ENCODE measurements around the gene CDK8.
"Not testable (repeated sequence)": the region's sequence is repeated elsewhere in the genome, so short reads cannot be mapped to it uniquely, and the experiment has no call there.

The CDK8 gene

DNA sequence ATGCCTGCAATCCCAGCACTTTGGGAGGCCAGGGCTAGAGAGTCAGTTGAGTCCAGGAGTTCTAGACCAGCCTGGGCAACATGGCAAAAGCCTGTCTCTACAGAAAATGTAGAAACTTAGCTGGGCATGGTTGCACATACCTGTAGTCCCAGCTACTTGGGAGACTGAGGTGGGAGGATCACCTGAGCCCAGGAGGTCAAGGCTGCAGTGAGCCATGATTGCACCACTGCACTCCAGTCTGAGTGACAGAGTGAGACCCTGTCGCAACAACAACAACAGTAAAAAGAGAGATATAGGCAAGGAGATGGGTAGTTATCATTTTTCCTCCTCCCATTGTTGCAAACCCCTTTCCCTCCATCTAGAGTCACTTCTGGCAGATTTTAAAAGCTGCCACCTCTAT is 62.2 kb downstream of the CDK8 start:
- DNase-seq (ENCODE audit: low read depth), result not testable (repeated sequence)

- no peak for DNase-seq (ENCODE audit: low read depth)
These were observed 66.8 kb downstream of the CDK8 start for GRCh38 chr13:26320766-26321165.

- DNase-seq (ENCODE audit: low read depth), result no peak
These were observed 69.2 kb downstream of the CDK8 start for GRCh38 chr13:26323127-26323526.

DNA sequence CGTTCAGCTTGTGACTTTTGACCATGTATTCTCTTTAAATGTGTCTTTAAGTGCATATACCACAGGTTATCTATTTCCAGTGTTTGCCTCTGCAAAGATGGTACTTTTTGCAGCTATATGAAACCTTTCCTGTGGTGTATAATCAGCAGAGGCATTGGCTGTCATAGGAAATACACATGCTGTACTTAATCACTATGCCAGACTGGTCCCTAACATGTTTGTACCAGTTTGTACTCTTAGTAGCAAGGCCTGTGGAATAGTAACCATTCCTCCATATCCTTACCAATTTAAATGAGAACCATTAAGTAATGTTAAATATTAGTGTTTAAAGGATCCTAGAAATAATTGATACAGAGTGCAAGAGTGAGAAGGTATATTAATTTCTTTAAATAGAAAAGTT is 69.8 kb downstream of the CDK8 start:
- no peak for DNase-seq (ENCODE audit: low read depth)

GRCh38 chr13:26324294-26324693 is 70.4 kb downstream of the CDK8 start:
- no peak for DNase-seq (ENCODE audit: low read depth)

DNA sequence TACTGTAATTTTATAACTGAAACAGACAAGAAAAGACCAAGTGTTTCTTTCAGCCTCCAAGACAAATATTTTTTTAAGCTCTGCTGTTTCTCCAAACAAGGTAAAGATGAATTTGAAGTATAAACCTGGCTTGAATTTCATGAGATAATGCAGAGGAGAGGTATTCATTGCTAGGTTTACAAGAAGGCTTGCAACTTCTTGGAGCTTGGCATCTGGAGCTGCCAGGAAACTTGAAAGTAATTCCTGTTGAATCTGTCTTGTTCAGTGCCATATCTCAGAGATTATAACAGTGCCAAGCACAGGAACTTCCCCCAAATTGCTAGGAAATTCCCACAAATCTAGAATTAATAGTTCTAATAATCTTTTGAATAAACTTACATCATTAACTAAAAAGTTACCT is 70.9 kb downstream of the CDK8 start:
- no peak for DNase-seq (ENCODE audit: low read depth)

DNA sequence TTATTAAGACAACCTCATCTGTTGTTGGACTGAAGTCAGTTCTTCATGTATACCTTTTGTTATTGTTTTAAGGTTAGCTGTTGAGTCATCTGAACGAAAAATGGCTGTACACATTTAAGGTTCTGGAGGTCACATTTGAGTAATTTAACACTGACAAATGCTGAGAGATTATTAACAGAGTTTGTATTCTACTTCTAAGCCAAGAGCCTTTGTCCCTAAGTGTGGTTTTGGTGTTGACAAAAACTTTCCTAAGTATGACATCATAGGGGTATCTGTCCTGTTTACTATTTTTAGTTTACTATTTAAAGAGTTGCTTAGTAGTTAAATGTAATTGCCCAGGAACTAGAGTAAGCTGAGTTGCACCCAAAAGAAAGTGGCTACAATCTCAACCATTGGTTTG is 71.9 kb downstream of the CDK8 start:
- no peak for DNase-seq (ENCODE audit: low read depth)

DNA sequence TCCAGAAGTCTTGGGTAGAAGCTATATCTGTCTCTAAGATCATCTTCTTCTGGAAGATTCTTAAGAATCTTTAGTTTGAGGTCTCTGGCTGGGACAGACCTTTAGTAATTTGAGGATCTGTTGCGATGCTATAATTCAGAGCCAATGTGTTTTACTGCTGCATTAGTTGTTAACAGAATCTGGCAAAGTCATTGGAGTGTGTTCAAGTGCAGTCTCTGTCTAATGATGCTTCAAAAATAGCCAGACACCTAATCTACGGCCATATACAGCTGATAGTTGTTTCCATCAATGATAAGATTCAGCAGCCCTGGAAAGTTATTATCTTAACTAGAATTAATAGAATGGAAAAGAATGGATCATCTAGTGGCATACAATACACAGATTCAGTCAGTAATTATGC is 72.6 kb downstream of the CDK8 start:
- no peak for DNase-seq (ENCODE audit: low read depth)

GRCh38 chr13:26327940-26328725 is 74.2 kb downstream of the CDK8 start:
- no peak for DNase-seq (ENCODE audit: low read depth)

- no peak for DNase-seq (ENCODE audit: low read depth)
These were observed 81.2 kb downstream of the CDK8 start for GRCh38 chr13:26335158-26335557.

GRCh38 chr13:26340807-26341206 is 86.9 kb downstream of the CDK8 start:
- DNase-seq (ENCODE audit: low read depth), result no peak

- DNase-seq (ENCODE audit: low read depth), result no peak
These were observed 89.0 kb downstream of the CDK8 start for GRCh38 chr13:26342898-26343297.

GRCh38 chr13:26343816-26344215 is 89.9 kb downstream of the CDK8 start:
- no peak for DNase-seq (ENCODE audit: low read depth)

DNA sequence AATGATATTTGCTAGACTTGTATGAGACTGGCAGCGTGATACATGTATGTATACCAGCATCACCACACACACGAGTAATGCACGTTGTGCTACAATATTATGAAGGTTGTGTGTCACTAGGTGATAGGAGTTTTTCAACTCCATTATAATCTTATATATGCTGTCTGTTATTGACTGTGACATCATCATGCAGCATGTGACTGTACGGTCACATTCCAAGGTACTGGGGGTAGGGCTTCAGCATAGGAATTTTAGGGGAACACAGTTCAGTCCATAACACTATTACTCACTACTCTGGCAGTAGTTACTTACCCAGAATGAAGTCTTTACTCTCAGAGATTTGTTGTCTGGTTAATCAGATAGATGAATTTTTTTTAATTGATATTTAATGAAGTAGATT is 91.1 kb downstream of the CDK8 start:
- no peak for DNase-seq (ENCODE audit: low read depth)

- no peak for DNase-seq (ENCODE audit: low read depth)
These were observed 95.0 kb downstream of the CDK8 start for GRCh38 chr13:26348966-26349365.

- no peak for DNase-seq (ENCODE audit: low read depth)
These were observed 108.3 kb downstream of the CDK8 start for GRCh38 chr13:26362261-26362660.

GRCh38 chr13:26370553-26370952 is 116.6 kb downstream of the CDK8 start:
- no peak for DNase-seq (ENCODE audit: low read depth)

DNA sequence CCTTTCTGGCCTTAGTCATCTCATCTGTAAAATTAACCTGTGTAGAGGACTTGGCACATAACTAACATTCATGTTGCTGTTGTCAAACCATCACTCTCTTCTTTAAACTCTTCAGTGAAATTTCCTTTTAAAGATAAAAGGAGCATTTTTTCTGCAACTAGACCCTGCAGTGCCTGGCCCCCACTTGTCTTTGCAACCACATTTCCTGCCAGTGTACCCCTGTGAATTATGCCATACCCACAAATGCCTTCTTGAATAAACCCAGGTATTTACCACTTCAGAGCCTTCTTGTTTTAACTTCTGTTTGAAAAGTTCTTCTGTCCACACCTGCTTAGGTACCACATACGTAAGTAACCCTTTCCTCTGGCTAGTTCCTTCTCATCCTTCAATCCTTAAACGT is 118.8 kb downstream of the CDK8 start:
- DNase-seq (ENCODE audit: low read depth), result no peak

- no peak for DNase-seq (ENCODE audit: low read depth)
These were observed 122.5 kb downstream of the CDK8 start for GRCh38 chr13:26376430-26376829.

DNA sequence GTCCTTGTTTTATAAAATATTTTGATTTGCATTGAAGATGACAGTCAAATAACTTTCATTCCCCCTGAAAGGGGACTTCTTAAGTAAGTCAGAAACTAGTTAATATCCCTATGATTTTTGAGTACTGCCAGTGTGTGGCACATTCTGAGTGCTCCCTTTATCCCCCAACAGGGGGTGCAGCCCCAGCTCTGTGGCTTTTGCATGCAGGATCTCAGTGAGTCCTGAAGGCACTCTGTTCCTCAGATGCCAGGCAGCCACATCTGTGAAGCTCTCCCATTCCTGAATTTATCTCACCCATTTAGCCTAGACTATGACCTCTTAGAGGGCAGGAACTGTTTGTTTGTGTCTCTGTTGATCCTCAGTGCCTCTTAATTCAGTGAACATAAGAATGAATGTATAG is 123.1 kb downstream of the CDK8 start:
- no peak for DNase-seq (ENCODE audit: low read depth)

- DNase-seq (ENCODE audit: low read depth), result no peak
These were observed 124.2 kb downstream of the CDK8 start for GRCh38 chr13:26378116-26378515.

DNA sequence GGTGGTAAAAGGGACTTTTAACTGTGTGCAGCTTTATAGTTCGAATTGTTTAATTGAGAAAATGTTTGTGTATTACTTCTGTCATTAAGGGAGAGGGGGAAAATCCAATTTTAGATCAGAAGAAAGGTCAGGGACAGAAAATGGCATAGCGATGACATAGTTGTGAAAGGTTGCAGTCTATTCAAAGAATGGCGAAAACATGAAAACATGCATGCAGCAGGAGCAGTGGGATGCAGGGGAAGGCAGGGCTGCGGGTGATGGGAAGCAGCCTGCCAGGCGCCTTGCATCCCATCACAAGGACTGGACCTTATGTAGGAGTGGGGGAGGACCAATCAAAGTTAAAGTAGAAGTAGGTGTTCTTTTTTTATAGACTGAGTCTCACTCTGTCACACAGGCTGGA is 125.9 kb downstream of the CDK8 start:
- DNase-seq (ENCODE audit: low read depth), result no peak

DNA sequence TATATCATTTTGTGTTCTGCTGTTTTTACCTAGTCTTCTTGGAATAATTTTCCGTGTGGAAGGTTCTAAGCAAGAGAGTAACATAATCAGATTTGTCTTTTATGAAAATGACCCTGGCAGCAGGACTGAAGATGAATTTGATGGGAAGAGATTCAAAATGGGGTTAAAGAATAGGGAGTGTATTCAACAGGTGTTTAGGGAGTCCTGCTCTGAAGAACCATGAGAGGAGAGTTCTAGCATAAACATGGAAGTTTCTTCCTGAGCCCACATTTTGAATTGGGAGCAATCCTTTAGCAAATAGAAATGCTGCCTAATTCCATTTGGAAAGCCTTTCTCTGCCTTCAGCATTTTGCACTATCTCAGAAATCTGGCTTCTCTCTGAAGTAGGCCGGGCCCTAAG is 127.0 kb downstream of the CDK8 start:
- DNase-seq (ENCODE audit: low read depth), result no peak

DNA sequence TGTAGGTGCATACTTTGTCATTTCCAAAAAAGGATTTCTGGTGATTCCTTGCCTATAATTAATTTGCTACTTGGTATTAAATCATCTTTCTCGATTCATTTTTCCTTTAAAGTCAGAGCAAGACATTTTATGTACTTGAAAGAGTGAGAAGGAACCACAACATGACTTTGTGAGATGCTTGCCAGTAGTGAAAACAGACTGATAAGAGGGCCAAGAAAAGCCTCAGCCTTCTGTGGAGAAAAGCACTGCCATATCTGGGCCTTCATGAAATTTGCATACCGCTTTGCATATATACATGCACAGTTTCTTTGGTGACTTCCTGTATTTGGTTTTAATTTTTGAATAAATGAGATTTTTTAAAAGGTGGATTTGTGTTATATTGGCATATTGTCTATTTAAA is 128.4 kb downstream of the CDK8 start:
- no peak for DNase-seq (ENCODE audit: low read depth)

Data from fibroblast of gingiva (primary cell).